ENCODE data around the gene RBP3. TPM values are rescaled to one million over a fixed set of nuclear protein-coding genes. Genes with fewer than 3 reads are reported as not detected.
A peak's percentile ranks its signal among the peaks of the same experiment; 100 is the strongest.

Gene RBP3
- total RNA-seq, 4 donors from 2014 or later = not detected

- no peak for TF ChIP-seq CTCF (IDR thresholded peaks at IDR 0.05)
- no peak for TF ChIP-seq POLR2A (IDR thresholded peaks at IDR 0.05)
- no peaks in the 10 kb centered on the region for H3K27me3 ChIP-seq
- DNase-seq = no peak
- H3K4me1 ChIP-seq = no peaks in the 10 kb centered on the region
- H3K9me3 ChIP-seq = no peaks in the 10 kb centered on the region
- H3K36me3 ChIP-seq = no peaks in the 10 kb centered on the region
- intact Hi-C loops (cut with DNase I; ENCODE audit: low total_unique reads) = no loop called here
- H3K27ac ChIP-seq = no peak overlapping the region
- no peak overlapping the region for H3K4me3 ChIP-seq
Measured at GRCh38 chr10:47368431-47369180, 20.4 kb downstream of the RBP3 start.

GRCh38 chr10:47369251-47369894 lies 21.2 kb downstream of the RBP3 start:
- Histone ChIP-seq H3K4me1 (no peaks in the 10 kb centered on the region), H3K9me3 (no peaks in the 10 kb centered on the region), H3K4me3 (no peak overlapping the region), H3K27ac (no peak overlapping the region), H3K27me3 (no peaks in the 10 kb centered on the region), H3K36me3 (no peaks in the 10 kb centered on the region)
- intact Hi-C loops (cut with DNase I; ENCODE audit: low total_unique reads) = no loop called here
- TF ChIP-seq POLR2A (IDR thresholded peaks at IDR 0.05) (no peak), CTCF (IDR thresholded peaks at IDR 0.05) (no peak)
- no peak for DNase-seq

GRCh38 chr10:47370015-47370767 lies 22.0 kb downstream of the RBP3 start:
- no peak overlapping the region for H3K27ac ChIP-seq
- no peaks in the 10 kb centered on the region for H3K9me3 ChIP-seq
- DNase-seq = peak in 1 of 2 donors; percentile 2
- no peak for TF ChIP-seq CTCF (IDR thresholded peaks at IDR 0.05)
- TF ChIP-seq POLR2A (IDR thresholded peaks at IDR 0.05) = no peak
- no peak overlapping the region for H3K4me3 ChIP-seq
- intact Hi-C loops (cut with DNase I; ENCODE audit: low total_unique reads) = no loop called here
- peaks cover 0 to 3% of the 10 kb centered on the region in 2 donors for H3K4me1 ChIP-seq
- H3K36me3 ChIP-seq = no peaks in the 10 kb centered on the region
- H3K27me3 ChIP-seq = no peaks in the 10 kb centered on the region

DNA sequence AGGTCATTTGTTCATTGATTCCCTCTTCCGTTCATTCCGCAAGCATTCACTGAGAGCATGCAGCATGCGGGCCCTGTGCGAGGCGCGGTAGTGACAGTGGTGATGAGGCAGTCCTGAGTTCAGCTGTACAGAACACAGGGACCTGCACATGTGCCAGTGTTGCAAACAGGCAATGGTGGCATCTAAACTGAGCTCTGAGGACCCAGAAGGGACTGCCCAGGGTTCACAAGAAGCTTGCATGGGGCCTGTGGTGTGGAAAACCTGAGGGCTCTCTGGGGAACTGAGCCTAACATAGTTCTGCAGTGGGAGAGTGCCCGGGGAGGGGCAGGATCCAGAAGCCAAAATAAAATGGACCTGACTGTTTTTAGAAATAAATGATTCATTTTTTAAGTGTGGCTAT lies 22.7 kb downstream of the RBP3 start:
- Histone ChIP-seq H3K9me3 (no peaks in the 10 kb centered on the region), H3K27me3 (no peaks in the 10 kb centered on the region)
- DNase-seq = peak in 1 of 2 donors; percentile 3

More for the DNA sequence above, 22.7 kb downstream of the RBP3 start:
- H3K27ac ChIP-seq = no peak overlapping the region
- intact Hi-C loops (cut with DNase I; ENCODE audit: low total_unique reads) = no loop called here
- H3K36me3 ChIP-seq = no peaks in the 10 kb centered on the region
- TF ChIP-seq POLR2A (IDR thresholded peaks at IDR 0.05) (no peak), CTCF (IDR thresholded peaks at IDR 0.05) (no peak)
- H3K4me1 ChIP-seq = peaks cover 0 to 5% of the 10 kb centered on the region in 2 donors
- H3K4me3 ChIP-seq = no peak overlapping the region

Measured in uterus (tissue), 4 donors.